Inflammatory macrophage treated with lipopolysaccharide for 1 hour (primary cell): ENCODE results near the gene CHMP6.
A peak's percentile ranks its signal among the peaks of the same experiment; 100 is the strongest.

Experiments
- DNase-seq, 2 donors: peaks; one replicate each; pipeline ENCODE4 v3.0.0-alpha.2; 2020 to 2022

Gene CHMP6

DNA sequence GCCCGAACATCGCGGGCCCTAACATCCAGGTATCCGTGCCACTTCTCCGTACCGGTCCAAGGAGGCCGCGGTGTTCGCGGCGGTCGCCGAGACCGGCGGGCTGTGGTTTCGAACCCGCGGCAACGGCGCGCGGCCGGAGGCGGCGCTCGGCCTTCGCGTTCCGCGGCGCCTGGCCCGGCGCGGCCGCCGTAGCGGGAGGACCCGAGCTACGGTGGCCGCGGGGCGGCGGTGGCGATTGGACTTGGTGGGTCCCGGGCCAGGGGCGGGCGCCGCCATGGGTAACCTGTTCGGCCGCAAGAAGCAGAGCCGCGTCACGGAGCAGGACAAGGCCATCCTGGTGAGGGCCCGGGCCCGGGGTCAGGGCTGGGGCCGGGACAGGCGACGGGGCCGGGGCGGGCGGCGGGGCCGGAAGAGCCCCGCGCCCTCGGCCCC lies at the start of gene CHMP6:
CHMP6 (plus strand) TSS at position 197 of the 432 bp plus-strand sequence; CDS start at position 275, 78 bp downstream.
- peak; percentile 65 to 80 for DNase-seq

DNA sequence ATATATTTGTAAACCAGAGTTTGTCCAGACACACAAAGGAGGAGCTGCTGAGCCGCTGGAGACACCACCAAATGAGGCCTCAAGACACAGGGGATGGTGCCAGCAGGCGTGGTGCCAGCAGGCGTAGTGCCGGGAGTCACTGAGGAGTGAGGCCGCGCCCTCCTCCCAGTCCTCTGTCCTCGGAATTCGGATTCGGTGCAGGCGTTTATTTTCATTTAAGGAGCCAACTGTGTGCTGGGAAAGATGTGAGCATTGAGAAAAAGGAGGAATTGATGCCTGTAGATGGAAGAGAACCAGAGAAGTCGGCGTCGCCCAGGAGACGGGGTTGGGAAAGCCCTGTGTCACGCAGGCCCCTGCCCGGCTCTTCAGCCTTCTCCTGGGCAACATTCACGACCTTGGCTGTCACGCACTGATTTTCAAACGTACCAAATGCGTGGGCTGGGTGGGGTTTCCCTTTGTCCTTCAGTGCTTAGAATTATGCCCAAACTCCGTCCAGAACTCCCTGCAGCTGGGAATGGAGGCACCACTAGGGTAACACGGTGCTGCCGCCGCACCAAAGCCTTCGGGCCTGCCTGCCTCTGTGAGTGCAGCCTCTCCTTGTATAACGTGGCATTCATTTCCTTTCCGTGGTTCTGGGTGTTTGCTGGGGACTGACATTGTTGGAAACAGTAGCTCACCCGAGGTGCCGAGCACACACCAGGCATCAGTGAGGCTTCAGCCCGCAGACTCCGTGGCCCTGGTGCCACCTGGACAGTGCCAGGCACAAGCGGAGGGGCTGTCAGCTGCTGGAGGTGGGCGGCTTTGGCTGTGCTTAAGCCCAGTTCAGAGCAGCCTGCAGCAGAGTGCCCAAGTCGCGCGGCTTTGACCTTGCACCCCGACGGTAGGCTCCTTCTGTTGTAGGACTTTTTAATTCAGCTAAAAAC lies 49.0 kb upstream of the CHMP6 start:
- DNase-seq, result no peak

DNA sequence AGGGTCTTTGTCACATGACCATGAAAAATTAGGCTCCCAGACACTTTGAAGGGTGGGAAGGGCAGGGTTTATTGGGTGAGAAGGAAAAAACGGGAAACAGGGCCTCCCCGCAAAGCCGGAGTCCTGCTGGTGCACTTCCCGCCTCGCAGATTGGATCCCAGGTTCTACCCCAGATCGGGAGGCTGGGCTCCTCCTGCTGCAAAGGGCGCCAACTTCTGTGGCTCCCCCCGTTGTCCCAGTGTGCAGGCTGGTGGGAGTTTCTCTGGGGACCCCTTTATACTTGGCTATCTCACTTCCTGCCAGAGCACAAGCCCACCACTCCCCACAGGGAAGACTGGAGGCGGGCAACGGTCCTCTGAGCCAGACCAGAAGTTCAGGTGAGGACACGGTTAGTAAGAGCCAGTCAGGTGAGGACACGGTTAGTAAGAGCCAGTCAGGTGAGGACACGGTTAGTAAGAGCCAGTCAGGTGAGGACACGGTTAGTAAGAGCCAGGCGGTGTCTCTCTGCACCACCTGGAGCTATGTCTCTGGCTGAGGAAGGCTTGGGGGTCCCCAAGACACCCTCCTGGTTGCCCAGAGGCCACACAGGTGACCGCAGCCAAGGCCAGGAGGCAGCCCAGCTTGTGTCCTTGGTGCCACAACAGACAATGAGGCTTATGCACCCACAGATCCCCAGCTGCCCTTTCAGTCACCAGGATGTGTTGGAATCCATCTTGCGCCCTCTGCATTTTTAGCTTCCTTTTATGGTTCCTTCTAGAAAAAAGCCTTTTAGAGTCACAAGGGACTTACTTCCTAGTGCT lies 48.1 kb upstream of the CHMP6 start:
- DNase-seq, result no peak

DNA sequence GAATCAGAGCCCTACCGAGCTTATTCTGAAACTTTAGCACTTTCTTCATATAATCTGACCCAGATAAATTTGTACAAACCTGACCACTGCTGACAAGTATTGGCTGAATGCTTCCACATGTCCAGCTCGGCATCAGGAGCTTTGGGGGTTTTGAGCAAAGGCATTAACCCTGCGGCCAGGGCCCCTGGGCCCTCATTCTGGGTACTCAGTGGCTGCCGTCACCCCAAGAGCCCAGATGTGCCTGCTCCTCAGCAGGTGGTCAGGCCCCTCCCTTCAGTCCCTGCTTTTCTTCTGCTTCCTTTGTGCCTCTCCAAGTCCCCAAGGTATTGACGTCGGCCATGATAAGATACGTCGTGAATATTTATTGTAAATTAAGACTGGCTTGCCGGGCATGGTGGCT lies 47.3 kb upstream of the CHMP6 start:
- no peak for DNase-seq

DNA sequence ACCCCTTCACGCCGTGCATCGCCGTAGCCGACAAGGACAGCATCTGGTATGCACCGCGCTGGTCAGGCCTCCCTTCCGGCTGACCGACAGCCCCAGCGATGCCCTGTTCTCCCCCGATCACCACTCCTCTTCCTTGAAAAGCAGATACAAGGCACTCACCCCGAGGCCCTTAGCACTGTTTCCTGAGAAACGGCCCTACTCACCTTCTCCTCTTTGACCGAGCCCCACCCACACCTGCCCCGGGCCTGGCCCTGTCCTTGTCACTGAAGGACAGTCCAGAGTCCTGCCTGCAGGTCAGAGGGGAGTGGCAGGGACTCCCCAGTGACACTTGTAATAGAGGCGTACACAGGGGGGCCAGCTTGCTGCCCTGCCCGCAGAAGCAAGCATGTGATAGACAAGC lies 45.9 kb upstream of the CHMP6 start:
- no peak for DNase-seq

DNA sequence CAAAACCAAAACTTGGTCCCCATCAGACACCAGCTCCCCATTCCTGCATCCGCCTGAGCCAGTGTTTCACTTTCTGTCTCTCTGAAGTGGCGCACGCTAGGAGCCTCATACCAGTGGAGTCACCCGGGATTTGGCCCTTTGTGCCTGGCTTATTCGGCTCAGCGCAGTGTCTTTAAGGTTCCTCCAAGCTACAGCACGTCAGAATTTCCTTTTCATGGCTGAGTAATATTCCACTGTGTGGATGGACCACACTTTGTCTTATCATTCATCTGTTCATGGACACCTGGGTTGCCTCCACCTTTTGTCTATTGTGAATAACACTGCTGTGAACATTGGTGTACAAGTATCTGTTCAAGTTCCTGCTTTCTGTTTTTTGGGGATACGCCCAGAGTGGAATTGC lies 45.2 kb upstream of the CHMP6 start:
- DNase-seq, result no peak

DNA sequence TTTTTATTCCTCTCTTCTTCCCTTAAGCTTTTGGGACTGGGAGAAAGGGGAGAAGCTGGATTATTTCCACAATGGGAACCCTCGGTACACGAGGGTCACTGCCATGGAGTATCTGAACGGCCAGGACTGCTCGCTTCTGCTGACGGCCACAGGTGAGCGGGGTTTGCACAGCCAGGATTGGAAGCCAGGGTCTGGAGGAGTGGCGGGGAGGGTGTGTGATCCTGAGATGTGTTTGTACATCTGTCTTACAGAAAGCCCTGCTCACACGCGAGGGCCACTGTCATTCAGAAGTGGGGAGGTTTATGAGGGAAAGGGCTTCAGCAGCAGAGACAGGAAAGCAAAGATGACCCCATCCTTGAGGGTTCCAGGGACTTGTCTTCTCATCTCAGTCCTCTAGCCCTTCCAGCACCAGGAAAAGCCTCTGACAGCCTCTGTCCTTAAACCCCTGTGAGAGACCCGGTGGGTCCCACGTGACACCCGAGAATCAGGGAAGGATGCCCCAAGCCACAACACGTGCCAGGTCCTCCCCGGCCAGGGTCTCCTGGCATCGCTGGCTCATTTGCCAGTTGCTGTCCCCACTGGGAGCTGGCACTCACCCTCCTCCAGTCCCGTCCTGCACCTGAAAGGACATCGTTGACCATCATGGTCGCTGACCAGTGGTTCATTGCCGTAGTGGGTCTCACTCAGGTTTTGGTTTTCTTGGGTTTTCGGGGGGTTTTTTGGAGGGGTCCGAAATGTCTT lies 44.3 kb upstream of the CHMP6 start:
- DNase-seq, result no peak

DNA sequence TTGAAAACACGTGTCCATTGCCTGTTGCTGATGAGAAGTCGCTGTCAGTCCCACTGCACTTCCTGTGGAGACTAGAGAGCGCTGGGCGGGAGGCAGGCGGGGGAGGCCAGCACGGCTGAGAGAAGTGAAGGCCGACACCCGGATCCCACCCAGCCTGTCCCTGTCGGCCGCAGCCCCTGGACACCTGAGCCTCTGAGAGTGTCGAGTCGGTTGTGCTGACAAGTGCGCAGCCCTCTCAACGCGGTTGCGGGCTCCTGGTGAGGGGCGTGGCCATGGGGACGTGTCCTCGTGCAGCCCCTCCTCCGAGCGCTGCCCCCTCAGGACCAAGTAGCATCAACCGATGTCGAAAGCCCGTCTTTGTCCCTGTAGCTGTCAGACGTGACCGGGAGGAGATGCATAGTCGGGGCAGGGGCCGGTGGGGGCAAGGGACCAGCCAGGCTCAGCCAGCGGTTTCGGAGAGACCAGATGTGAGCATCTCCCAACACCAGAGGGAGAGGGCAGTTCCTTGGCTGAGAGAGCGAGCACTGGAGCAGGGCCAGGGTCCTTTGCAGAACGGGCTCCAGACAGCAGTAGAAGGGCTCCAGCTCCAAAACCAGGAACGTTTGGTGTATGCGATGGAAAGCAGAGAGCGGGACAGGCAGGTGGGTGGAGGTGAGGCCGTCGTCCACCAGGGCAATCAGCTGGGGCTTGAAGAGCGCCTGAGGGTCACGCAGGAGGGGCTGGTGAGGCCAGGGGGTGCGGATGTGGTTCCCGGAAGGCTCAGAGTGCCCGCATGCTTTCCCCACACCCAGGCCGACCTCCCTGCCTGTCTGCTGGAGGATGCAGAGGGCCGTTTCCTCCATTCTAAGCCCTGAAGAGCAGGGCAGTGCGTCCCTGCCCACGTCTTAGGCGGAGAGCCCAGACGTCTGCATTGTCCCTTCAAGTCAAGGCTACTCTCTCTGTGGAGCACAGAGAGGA lies 43.3 kb upstream of the CHMP6 start:
- no peak for DNase-seq

DNA sequence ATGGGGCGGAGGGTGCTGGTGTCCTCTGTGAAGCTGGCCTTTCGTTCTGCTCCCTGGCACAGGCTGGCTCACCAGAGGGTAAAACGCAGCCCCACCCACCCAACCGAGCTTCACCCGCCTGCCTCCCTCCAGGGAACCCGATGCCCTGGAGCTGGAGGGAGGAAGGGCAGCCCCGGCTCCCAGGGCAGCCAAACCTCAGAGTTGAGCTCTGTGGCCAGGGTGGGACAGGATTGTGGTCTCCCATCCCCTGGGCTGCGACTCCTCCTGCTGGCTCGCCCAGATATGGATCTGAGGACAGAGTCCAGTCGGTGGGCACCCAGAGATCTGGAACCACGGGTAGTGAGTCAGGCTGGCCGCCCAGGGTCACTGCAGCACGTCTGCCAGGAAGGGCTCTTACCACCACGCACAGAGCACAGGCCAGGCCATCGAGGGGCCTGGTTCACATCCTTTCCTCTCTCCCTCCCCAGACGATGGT lies 42.6 kb upstream of the CHMP6 start:
- DNase-seq, result no peak

DNA sequence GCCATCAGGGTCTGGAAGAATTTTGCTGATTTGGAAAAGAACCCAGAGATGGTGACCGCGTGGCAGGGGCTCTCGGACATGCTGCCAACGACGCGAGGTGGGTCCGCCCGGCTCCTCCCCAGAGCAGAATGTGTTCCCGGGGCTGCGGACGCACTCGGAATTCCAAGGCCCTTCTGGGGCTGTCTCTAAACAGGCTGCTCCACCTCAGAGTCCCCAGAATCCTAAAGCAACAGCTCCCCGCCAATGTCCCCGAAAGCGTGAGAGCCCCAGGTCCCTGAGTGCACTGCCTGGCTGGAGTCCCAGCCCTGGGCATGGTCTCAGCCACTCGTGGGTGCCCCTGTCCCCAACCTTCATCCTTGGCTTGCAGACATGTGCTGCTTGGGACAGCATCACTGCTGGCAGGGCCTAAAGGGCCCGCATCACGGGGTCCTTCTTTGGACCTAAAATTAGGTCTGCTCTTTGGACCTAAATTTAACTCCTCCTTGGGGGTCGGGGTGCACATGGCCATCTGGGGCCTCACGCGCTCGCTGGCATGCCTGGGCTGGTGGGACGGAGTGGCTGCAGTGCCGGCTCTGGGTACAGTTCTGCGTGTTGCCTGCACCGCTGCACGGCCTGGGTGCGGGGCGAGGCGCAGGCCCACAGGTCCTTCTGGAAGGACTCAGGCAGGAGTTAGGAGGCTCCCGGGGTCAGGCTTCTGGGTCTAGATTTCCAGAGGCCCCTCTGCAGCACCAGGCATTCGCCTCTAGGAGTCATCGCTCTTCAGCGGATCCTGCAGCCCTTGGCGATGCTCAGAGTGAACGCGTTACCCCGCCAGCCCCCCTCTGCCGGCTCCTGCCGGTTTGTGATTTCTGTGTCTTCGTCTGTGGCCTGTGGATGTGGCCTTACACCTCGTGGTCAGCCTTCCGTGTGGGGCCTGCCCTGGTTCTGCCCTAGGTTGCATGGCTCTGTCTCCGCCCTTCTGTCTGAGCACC lies 41.9 kb upstream of the CHMP6 start:
- no peak for DNase-seq

DNA sequence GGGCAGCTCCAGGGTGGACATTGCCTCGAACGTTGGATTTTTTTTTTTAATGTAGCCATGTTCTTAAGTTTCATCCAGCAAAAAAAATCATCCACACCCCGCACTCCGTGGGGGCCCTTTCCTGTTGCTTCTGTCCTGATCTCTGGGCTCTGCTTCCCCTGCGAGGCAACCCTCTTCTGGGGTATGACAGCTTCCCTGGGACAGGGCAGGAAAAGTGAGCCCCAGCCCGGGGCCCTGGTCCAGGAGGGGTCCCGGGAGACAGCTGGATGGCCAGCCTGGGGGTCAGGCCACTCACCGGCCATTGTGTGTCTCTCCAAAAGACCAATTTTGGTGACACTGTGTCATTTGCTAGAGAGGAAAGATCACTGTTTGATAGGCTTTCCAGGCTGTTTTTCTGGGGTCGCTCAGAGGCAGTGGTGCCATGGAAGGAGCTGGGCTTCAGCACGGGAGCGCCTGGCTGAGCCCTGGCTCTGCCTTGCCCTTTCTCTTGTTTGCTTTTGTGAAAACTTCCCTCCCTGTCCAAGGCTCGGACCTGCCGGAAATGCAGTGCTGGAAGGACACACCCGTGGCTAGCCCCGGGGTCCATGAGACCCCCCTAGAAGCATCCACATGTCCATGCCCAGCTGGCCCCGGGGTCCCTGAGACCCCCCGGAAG lies 41.0 kb upstream of the CHMP6 start:
- DNase-seq, result no peak

DNA sequence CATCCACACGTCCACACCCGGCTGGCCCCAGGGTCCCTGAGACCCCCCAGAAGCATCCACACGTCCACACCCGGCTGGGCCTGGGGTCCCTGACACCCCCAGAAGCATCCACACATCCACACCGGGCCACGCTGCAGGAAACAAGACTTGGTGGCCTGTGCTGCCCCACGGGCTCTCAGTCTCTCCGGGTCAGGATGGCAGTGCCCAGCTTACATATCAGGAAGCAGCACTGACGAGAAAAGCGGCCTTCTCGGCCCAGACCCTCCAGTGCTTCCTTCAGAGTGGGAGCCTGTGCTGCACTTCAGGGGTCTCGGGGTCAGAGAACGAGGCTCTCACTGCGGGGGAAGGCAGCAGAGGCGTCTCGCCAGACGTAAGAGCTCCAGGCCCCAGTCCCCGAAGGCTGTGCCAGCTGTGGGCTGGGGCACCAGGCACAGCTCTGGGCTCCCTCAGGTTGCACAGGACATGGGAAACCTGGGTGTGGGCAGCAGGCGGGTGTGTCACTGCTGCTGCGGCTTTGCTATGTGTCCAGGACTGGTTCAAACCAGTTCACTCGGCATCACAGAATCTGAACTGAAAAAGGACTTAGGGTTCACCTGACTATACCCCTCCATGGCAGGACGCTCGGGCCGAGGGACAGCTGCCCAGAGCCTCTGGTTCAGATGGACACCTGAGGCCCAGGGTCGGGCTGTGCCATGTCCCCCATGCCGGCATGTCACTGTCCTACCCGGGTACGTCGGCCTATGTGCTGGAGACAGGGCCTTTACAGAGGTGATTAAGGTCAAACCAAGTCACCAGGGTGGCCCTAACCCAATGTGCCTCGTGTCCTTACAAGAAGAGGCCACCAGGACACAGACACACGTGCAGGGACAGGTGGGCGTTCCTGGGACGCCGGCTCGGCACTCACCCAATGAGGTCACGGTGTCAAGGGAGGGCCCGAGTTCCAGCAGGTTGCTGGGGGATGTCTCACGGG lies 40.2 kb upstream of the CHMP6 start:
- no peak for DNase-seq

DNA sequence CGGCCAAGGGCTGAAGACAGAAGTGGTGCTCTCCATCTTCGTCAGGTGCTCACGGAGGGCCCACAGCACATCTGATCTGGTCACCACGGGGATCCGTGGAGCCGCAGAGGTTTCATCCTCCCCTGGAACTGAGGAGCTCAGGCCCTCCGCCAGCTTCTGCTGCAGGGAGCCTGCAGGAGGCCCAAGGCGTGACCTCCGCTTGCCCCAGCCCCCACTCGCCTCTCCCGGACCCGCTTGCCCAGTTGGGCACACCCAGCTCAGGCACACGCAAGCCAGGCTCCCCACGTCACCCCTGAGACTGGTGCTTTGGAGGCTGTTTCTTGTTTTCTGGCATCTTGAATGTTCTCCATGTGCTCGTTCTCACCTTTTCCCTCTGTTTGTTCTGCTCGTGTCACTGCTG lies 39.4 kb upstream of the CHMP6 start:
- no peak for DNase-seq

DNA sequence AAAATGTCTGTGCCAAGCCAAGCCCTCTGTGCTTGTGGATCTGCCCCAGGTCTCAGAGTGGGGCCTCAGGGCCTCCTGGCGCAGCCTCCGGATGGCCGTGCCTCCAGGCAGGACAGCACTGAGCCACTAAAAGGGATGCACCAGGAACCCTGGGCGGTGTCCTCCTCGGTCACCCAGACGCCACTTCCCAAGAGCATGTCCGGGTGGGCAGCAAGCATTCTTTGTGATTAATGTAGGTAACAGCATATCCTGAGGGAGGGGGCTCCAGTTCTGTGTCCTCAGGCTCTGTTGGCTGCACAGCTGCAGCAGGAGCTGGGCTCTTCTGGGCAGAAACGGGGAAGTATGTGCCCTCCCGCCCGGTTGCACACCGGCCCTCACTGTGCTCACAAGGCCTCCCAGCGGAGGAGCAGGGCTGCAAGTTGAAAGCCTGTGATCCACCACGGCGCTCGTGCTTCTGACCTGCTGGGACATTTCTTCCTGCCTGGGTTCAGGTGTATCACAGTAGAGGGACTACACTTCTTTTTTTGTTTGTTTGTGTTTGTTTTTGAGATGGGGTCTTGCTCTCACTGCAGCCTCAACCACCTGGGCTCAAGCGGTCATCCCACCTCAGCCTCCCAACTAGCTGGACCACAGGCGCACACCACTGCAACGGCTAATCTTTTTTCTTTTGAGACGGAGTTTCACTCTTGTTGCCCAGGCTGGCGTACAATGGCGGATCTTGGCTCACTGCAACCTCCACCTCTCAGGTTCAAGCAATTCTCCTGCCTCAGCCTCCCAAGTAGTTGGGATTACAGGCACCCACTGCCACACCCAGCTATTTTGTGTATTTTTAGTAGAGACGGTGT lies 37.9 kb upstream of the CHMP6 start:
- no peak for DNase-seq

DNA sequence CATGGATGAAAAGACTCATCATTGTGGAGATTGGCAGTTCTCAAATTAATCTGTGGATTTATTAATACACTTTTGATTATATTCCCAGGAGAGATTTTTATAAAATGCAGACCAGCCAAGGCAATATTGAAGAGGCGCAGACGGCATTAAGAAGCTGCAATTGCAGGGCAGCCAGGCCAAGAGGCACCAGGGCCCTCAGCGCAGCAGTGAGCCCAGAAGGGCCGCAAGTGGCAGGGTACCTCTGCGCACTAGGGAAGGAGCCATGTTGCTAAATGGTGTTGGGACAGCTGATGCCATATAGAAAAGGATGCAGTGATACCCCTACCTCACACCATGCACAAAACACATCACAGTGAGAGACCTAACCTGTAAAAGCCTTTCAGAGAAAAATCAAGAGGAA lies 36.6 kb upstream of the CHMP6 start:
- DNase-seq, result no peak

DNA sequence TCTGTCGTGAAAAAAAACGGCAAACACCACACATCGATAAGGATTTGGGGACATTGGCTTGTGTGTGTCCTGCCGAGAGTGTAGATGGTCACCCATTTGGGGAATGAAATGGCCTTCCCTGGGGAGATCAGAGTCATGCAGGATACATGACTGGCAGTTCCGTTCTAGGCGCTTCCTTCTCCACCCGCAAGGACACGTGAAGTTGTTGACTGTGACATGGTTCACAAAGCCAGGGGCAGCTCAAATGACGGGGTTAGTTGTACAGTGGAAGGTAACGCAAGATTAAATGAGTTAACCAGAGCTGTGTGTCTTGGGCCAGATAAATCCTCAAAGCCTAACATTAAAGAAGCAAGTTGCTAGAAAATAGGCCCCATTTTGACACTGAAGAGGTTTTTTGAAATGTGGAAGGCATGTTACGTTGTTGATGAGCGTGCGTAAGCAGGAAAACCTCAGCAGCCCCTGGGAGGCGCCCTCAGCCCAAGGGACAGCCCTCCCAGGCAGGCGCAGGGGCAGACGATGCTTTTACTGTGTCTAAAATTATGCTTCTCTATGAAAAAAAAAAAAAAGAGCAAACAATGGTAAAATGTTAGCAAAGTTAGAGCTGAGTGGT lies 35.9 kb upstream of the CHMP6 start:
- DNase-seq, result no peak
